GM10847 (cell line): ENCODE results near the gene TUBA3D.
"Not testable (repeated sequence)": the region's sequence is repeated elsewhere in the genome, so short reads cannot be mapped to it uniquely, and the experiment has no call there.

Experiments used
- POLR2A ChIP-seq: IDR thresholded peaks from 2 replicates; pipeline ENCODE4 v1.6.1; 2011; ENCODE audit not compliant: insufficient read length; ENCODE audit errors: extremely low read depth

The TUBA3D gene

DNA sequence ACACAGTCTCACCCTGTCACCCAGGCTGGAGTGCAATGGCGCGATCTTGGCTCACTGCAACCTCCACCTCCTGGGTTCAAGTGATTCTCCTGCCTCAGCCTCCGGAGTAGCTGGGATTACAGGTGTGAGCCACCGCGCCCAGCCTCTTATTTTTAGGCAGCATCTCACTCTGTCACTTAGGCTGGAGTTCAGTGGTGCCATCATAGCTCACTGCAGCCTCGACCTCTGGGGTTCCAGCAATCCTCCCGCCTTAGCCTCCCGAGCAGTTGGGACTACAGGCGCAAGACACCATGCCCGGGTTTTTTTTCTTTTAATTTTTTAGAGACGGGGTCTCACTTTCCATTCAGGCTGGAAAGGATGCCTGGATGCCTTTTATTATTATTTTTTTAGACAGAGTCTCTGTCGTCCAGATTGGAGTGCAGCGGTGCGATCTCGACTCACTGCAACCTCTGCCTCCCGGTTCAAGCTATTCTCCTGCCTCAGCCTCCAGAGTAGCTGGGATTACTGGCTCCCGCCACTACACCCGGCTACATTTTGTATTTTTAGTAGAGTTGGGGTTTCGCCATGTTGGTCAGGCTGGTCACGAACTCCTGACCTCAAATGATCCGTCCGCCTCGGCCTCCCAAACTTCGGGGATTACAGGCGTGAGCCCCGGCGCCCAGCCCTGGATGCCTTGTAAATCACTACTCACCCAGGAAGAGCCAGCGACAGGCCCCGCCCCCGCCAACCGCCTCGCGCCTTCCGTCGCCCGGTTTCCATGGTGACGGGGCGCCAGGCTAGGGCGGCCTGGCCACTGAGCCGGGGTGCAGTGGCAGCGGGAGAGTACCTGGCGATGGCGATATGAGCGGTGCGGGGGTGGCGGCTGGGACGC lies 51.4 kb downstream of the TUBA3D start, which contains the start of gene CCDC74A:
Gene CCDC74A, plus strand, starts transcription at position 758 of the 871 bp plus-strand sequence. Its CDS starts 83 bp downstream, at position 841.
- TF ChIP-seq POLR2A: not testable (repeated sequence)
